Stimulated activated CD8-positive, alpha-beta memory T cell treated with anti-CD3 and anti-CD28 coated beads, Interleukin-15, amount 100 ng/mL, for 48 hours (primary cell): ENCODE data around the gene LIN52.

Experiments
- DNase-seq, 2 donors: peaks; one replicate each; pipeline ENCODE4 v3.0.0-alpha.2; 2020; ENCODE audit warnings: low read depth in 2 of 2

The LIN52 gene

GRCh38 chr14:74194506-74195274 is 109.9 kb downstream of the LIN52 start:
- DNase-seq = no peak

- DNase-seq = no peak
Measured at GRCh38 chr14:74195623-74196022, 110.9 kb downstream of the LIN52 start.

- no peak for DNase-seq
Measured at GRCh38 chr14:74198441-74199234, 113.9 kb downstream of the LIN52 start.

GRCh38 chr14:74202113-74202512 is 117.4 kb downstream of the LIN52 start:
- no peak for DNase-seq

- DNase-seq = no peak
Measured at GRCh38 chr14:74203639-74204038, 118.9 kb downstream of the LIN52 start.

GRCh38 chr14:74204491-74204890 is 119.7 kb downstream of the LIN52 start:
- no peak for DNase-seq

GRCh38 chr14:74205882-74206281 is 121.1 kb downstream of the LIN52 start:
- no peak for DNase-seq

- DNase-seq = no peak
Measured at GRCh38 chr14:74207943-74208342, 123.2 kb downstream of the LIN52 start.

GRCh38 chr14:74208642-74209041 is 123.9 kb downstream of the LIN52 start:
- no peak for DNase-seq

GRCh38 chr14:74211945-74212580 is 127.3 kb downstream of the LIN52 start:
- no peak for DNase-seq

GRCh38 chr14:74213907-74214803 is 129.4 kb downstream of the LIN52 start:
- DNase-seq = no peak

GRCh38 chr14:74216671-74217070 is 131.9 kb downstream of the LIN52 start:
- DNase-seq = no peak

GRCh38 chr14:74217672-74218448 is 133.1 kb downstream of the LIN52 start:
- DNase-seq = peak; percentile 64 to 67

- no peak for DNase-seq
Measured at GRCh38 chr14:74218462-74218861, 133.7 kb downstream of the LIN52 start.

- no peak for DNase-seq
Measured at GRCh38 chr14:74219277-74220205, 134.8 kb downstream of the LIN52 start.

- no peak for DNase-seq
Measured at GRCh38 chr14:74220991-74221390, 136.2 kb downstream of the LIN52 start.

GRCh38 chr14:74221741-74222140 is 137.0 kb downstream of the LIN52 start:
- DNase-seq = no peak

GRCh38 chr14:74223016-74223415 is 138.3 kb downstream of the LIN52 start:
- DNase-seq = no peak

GRCh38 chr14:74231784-74232183 is 147.0 kb downstream of the LIN52 start:
- DNase-seq = no peak

- no peak for DNase-seq
Measured at GRCh38 chr14:74235017-74235416, 150.3 kb downstream of the LIN52 start.
